Activated T-cell treated with anti-CD3 and anti-CD28 coated beads, Interleukin-2, amount 50 U/mL, for 72 hours (primary cell): Measurements from ENCODE around the gene TFIP11. TPM values are rescaled to one million over a fixed set of nuclear protein-coding genes. Genes with fewer than 3 reads are reported as not detected.

Experiments used
- ATAC-seq, 2 donors: fragments of 150-1000 bp; cut with Tn5 transposase; replicated peaks in 1 of 2; 2 replicates each; pipeline ENCODE4 v1.10.0; 2021; ENCODE audit warnings: moderate library complexity in 2 of 2, mild to moderate bottlenecking in 1 of 2
- DNase-seq, 2 donors: peaks; one replicate each; pipeline ENCODE4 v3.0.0; 2021 to 2022; ENCODE audit warnings: mixed read lengths in 1 of 2
- H3K27ac Mint-ChIP-seq: one replicate; pipeline ENCODE4 v1.8.0; 2022; ENCODE audit warnings: mild to moderate bottlenecking, moderate library complexity, mixed read lengths
- H3K27me3 Mint-ChIP-seq: one replicate; pipeline ENCODE4 v1.8.0; 2022; ENCODE audit warnings: low read depth, mixed read lengths
- H3K36me3 Mint-ChIP-seq, 2 donors: one replicate each; pipeline ENCODE4 v1.8.0; 2022; ENCODE audit warnings: mixed read lengths in 2 of 2, mild to moderate bottlenecking in 1 of 2; ENCODE audit not compliant: insufficient read depth in 2 of 2
- H3K4me1 Mint-ChIP-seq: one replicate; pipeline ENCODE4 v1.8.0; 2022; ENCODE audit warnings: low read depth, mixed read lengths
- H3K4me3 Mint-ChIP-seq, 2 donors: one replicate each; pipeline ENCODE4 v1.8.0; 2022; ENCODE audit warnings: mild to moderate bottlenecking in 2 of 2, mixed read lengths in 2 of 2, moderate library complexity in 2 of 2
- H3K9me3 Mint-ChIP-seq, 2 donors: one replicate each; pipeline ENCODE4 v1.8.0; 2022; ENCODE audit warnings: mixed read lengths in 2 of 2
- total RNA-seq, 2 donors: library from RNA; stranded (reverse); gene quantifications; one replicate each; pipeline ENCODE4 v1.2.3, GENCODE V29; 2022

TFIP11 gene
- total RNA-seq, 2 donors from 2014 or later: 47.0 to 62.5 TPM

GRCh38 chr22:26461188-26461810 lies 51.0 kb downstream of the TFIP11 start:
- ATAC-seq (peak; percentile 32 to 36), DNase-seq (peak; percentile 41 to 42)
- no peak overlapping the region for H3K27ac Mint-ChIP-seq
- no peaks in the 10 kb centered on the region for H3K4me1 Mint-ChIP-seq
- no peak overlapping the region for H3K4me3 Mint-ChIP-seq
- H3K27me3 Mint-ChIP-seq: no peaks in the 10 kb centered on the region
- H3K36me3 Mint-ChIP-seq: peaks cover 0 to 23% of the 10 kb centered on the region in 2 donors
- H3K9me3 Mint-ChIP-seq: no peaks in the 10 kb centered on the region

- Mint-ChIP-seq H3K27me3 (no peaks in the 10 kb centered on the region), H3K27ac (no peak overlapping the region), H3K9me3 (no peaks in the 10 kb centered on the region), H3K4me1 (no peaks in the 10 kb centered on the region), H3K36me3 (peaks cover 0 to 19% of the 10 kb centered on the region in 2 donors), H3K4me3 (no peak overlapping the region)
- ATAC-seq: no peak
- DNase-seq: no peak
These were observed 52.1 kb downstream of the TFIP11 start for GRCh38 chr22:26460202-26460601.

GRCh38 chr22:26457661-26458272 lies 54.5 kb downstream of the TFIP11 start:
- DNase-seq: no peak

GRCh38 chr22:26453812-26454500 lies 58.3 kb downstream of the TFIP11 start:
- Mint-ChIP-seq H3K4me1 (no peaks in the 10 kb centered on the region), H3K36me3 (peaks cover 0 to 6% of the 10 kb centered on the region in 2 donors), H3K9me3 (no peaks in the 10 kb centered on the region), H3K27me3 (no peaks in the 10 kb centered on the region), H3K4me3 (no peak overlapping the region), H3K27ac (no peak overlapping the region)
- no peak for ATAC-seq
- no peak for DNase-seq

More at GRCh38 chr22:26457661-26458272, 54.5 kb downstream of the TFIP11 start:
- no peak for ATAC-seq
- no peaks in the 10 kb centered on the region for H3K27me3 Mint-ChIP-seq
- H3K27ac Mint-ChIP-seq: no peak overlapping the region
- no peak overlapping the region for H3K4me3 Mint-ChIP-seq
- peaks cover 0 to 12% of the 10 kb centered on the region in 2 donors for H3K36me3 Mint-ChIP-seq
- H3K4me1 Mint-ChIP-seq: no peaks in the 10 kb centered on the region
- H3K9me3 Mint-ChIP-seq: no peaks in the 10 kb centered on the region

GRCh38 chr22:26453216-26453615 lies 59.1 kb downstream of the TFIP11 start:
- Mint-ChIP-seq H3K36me3 (peaks cover 0 to 6% of the 10 kb centered on the region in 2 donors), H3K4me3 (no peak overlapping the region), H3K4me1 (no peaks in the 10 kb centered on the region), H3K27me3 (no peaks in the 10 kb centered on the region), H3K27ac (no peak overlapping the region), H3K9me3 (no peaks in the 10 kb centered on the region)
- ATAC-seq: no peak
- DNase-seq: no peak

- Mint-ChIP-seq H3K9me3 (no peaks in the 10 kb centered on the region), H3K27ac (no peak overlapping the region), H3K27me3 (no peaks in the 10 kb centered on the region), H3K4me1 (no peaks in the 10 kb centered on the region), H3K36me3 (peaks cover 0 to 2% of the 10 kb centered on the region in 2 donors), H3K4me3 (no peak overlapping the region)
- DNase-seq (no peak), ATAC-seq (no peak)
These were observed 59.8 kb downstream of the TFIP11 start for GRCh38 chr22:26452236-26453016.

GRCh38 chr22:26450453-26451185 lies 61.7 kb downstream of the TFIP11 start:
- H3K4me3 Mint-ChIP-seq: no peak overlapping the region
- no peak overlapping the region for H3K27ac Mint-ChIP-seq
- DNase-seq: no peak
- H3K36me3 Mint-ChIP-seq: no peaks in the 10 kb centered on the region
- H3K9me3 Mint-ChIP-seq: no peaks in the 10 kb centered on the region
- no peaks in the 10 kb centered on the region for H3K27me3 Mint-ChIP-seq
- H3K4me1 Mint-ChIP-seq: no peaks in the 10 kb centered on the region
- no peak for ATAC-seq

- Mint-ChIP-seq H3K36me3 (peaks cover 0 to 4% of the 10 kb centered on the region in 2 donors), H3K27me3 (no peaks in the 10 kb centered on the region), H3K9me3 (no peaks in the 10 kb centered on the region), H3K4me1 (no peaks in the 10 kb centered on the region), H3K27ac (no peak overlapping the region), H3K4me3 (no peak overlapping the region)
- no peak for DNase-seq
- ATAC-seq: no peak
These were observed 63.3 kb downstream of the TFIP11 start for GRCh38 chr22:26448941-26449340.

GRCh38 chr22:26448334-26448733 lies 63.9 kb downstream of the TFIP11 start:
- DNase-seq: no peak
- Mint-ChIP-seq H3K27ac (no peak overlapping the region), H3K36me3 (peaks cover 0 to 5% of the 10 kb centered on the region in 2 donors), H3K4me1 (no peaks in the 10 kb centered on the region), H3K9me3 (no peaks in the 10 kb centered on the region), H3K27me3 (no peaks in the 10 kb centered on the region), H3K4me3 (no peak overlapping the region)
- no peak for ATAC-seq

GRCh38 chr22:26447584-26448329 lies 64.5 kb downstream of the TFIP11 start:
- H3K27ac Mint-ChIP-seq: no peak overlapping the region
- no peak overlapping the region for H3K4me3 Mint-ChIP-seq
- DNase-seq (no peak), ATAC-seq (no peak)
- no peaks in the 10 kb centered on the region for H3K9me3 Mint-ChIP-seq
- no peaks in the 10 kb centered on the region for H3K27me3 Mint-ChIP-seq
- peaks cover 0 to 6% of the 10 kb centered on the region in 2 donors for H3K36me3 Mint-ChIP-seq
- no peaks in the 10 kb centered on the region for H3K4me1 Mint-ChIP-seq

GRCh38 chr22:26446808-26447515 lies 65.3 kb downstream of the TFIP11 start:
- no peak overlapping the region for H3K4me3 Mint-ChIP-seq
- peaks cover 0 to 6% of the 10 kb centered on the region in 2 donors for H3K36me3 Mint-ChIP-seq
- H3K9me3 Mint-ChIP-seq: no peaks in the 10 kb centered on the region
- DNase-seq: no peak
- no peaks in the 10 kb centered on the region for H3K4me1 Mint-ChIP-seq
- no peak for ATAC-seq
- H3K27ac Mint-ChIP-seq: no peak overlapping the region
- H3K27me3 Mint-ChIP-seq: no peaks in the 10 kb centered on the region
